Liver (tissue), 9 donors: ENCODE results near the gene GABRR1. TPM values are rescaled to one million over a fixed set of nuclear protein-coding genes. Genes with fewer than 3 reads are reported as not detected.

Source experiments
- DNase-seq: peaks from one replicate; pipeline ENCODE4 v3.0.0-alpha.2; 2017; ENCODE audit warnings: low spot score
- H3K27ac ChIP-seq, 2 donors: one replicate each; pipeline ENCODE4 v1.7.0; 2013; ENCODE audit warnings: inconsistent platforms in 2 of 2, low read length in 2 of 2, control low read depth in 1 of 2, low read depth in 1 of 2, mild to moderate bottlenecking in 1 of 2
- H3K27me3 ChIP-seq, 4 donors: one replicate each; pipeline versions ENCODE4 v1.6.1 to v1.7.0; 2013; ENCODE audit warnings: low read length in 3 of 4, inconsistent platforms in 1 of 4, mild to moderate bottlenecking in 1 of 4, moderate library complexity in 1 of 4; ENCODE audit not compliant: control insufficient read depth in 4 of 4, insufficient read depth in 4 of 4
- H3K36me3 ChIP-seq, 4 donors: one replicate each; pipeline versions ENCODE4 v1.6.1 to v1.7.0; 2013; ENCODE audit warnings: low read length in 3 of 4, mild to moderate bottlenecking in 3 of 4, low read depth in 1 of 4, moderate library complexity in 1 of 4; ENCODE audit not compliant: control insufficient read depth in 4 of 4, insufficient read depth in 3 of 4
- H3K4me1 ChIP-seq, 4 donors: one replicate each; pipeline versions ENCODE4 v1.6.1 to v1.7.0; 2013; ENCODE audit warnings: low read length in 3 of 4, mild to moderate bottlenecking in 3 of 4, moderate library complexity in 1 of 4; ENCODE audit not compliant: control insufficient read depth in 4 of 4, insufficient read depth in 4 of 4
- H3K4me3 ChIP-seq, 3 donors: one replicate each; pipeline versions ENCODE4 v1.6.1 to v1.7.0; 2013; ENCODE audit warnings: low read length in 3 of 3, control low read depth in 1 of 3, low read depth in 1 of 3, mild to moderate bottlenecking in 1 of 3
- H3K9ac ChIP-seq, 2 donors: one replicate each; pipeline ENCODE4 v1.7.0; 2013; ENCODE audit warnings: low read length in 2 of 2, mild to moderate bottlenecking in 2 of 2, moderate library complexity in 2 of 2, control low read depth in 1 of 2, low read depth in 1 of 2
- H3K9me3 ChIP-seq, 4 donors: one replicate each; pipeline versions ENCODE4 v1.6.1 to v1.7.0; 2013; ENCODE audit warnings: low read length in 3 of 4; ENCODE audit not compliant: control insufficient read depth in 4 of 4
- CTCF ChIP-seq: fragments of 150-350 bp; IDR thresholded peaks from 2 replicates; pipeline ENCODE4 v1.5.1; 2017; ENCODE audit warnings: improper control_type of control experiment, low read depth, low read length; ENCODE audit not compliant: missing input control
- EGR1 ChIP-seq, 2 donors: IDR thresholded peaks; 2 replicates each; pipeline ENCODE4 v1.6.1; 2016 to 2018; ENCODE audit warnings: antibody characterized with exemption in 2 of 2, low read depth in 2 of 2
- FOXA1 ChIP-seq: IDR thresholded peaks from 2 replicates; pipeline ENCODE4 v1.6.1; 2016; ENCODE audit warnings: antibody characterized with exemption
- FOXA2 ChIP-seq: IDR thresholded peaks from 2 replicates; pipeline ENCODE4 v1.6.1; 2016; ENCODE audit warnings: antibody characterized with exemption
- GABPA ChIP-seq, 2 donors: IDR thresholded peaks in 1 of 2; conservative IDR thresholded peaks in 1 of 2; 2 replicates each; pipeline ENCODE4 v1.6.1; 2016; ENCODE audit warnings: antibody characterized with exemption in 2 of 2, mild to moderate bottlenecking in 1 of 2, moderate library complexity in 1 of 2
- HNF4A ChIP-seq, 2 donors: conservative IDR thresholded peaks; 2 replicates each; pipeline ENCODE4 v1.6.1; 2016; ENCODE audit warnings: antibody characterized with exemption in 2 of 2, mild to moderate bottlenecking in 2 of 2
- HNF4G ChIP-seq: IDR thresholded peaks from 2 replicates; pipeline ENCODE4 v1.6.1; 2016; ENCODE audit warnings: antibody characterized with exemption
- JUND ChIP-seq, 2 donors: IDR thresholded peaks; 2 replicates each; pipeline ENCODE4 v1.6.1; 2016; ENCODE audit warnings: antibody characterized with exemption in 2 of 2
- MAX ChIP-seq: IDR thresholded peaks from 2 replicates; pipeline ENCODE4 v1.6.1; 2016; ENCODE audit warnings: antibody characterized with exemption
- NR2F2 ChIP-seq: IDR thresholded peaks from 2 replicates; pipeline ENCODE4 v1.6.1; 2016; ENCODE audit warnings: antibody characterized with exemption
- RAD21 ChIP-seq, 2 donors: IDR thresholded peaks; 2 replicates each; pipeline ENCODE4 v1.6.1; 2016; ENCODE audit warnings: antibody characterized with exemption in 2 of 2, mild to moderate bottlenecking in 2 of 2
- RXRA ChIP-seq, 2 donors: IDR thresholded peaks; 2 replicates each; pipeline ENCODE4 v1.6.1; 2017 to 2018; ENCODE audit warnings: antibody characterized with exemption in 2 of 2, mild to moderate bottlenecking in 1 of 2
- SP1 ChIP-seq: IDR thresholded peaks from 2 replicates; pipeline ENCODE4 v1.6.1; 2018; ENCODE audit warnings: antibody characterized with exemption, mild to moderate bottlenecking
- TAF1 ChIP-seq: conservative IDR thresholded peaks from 2 replicates; pipeline ENCODE4 v1.6.1; 2016; ENCODE audit warnings: antibody characterized with exemption, mild to moderate bottlenecking
- YY1 ChIP-seq: IDR thresholded peaks from 2 replicates; pipeline ENCODE4 v1.6.1; 2016; ENCODE audit warnings: antibody characterized with exemption, mild to moderate bottlenecking
- WGBS: extraction: QIAGEN DNeasy Blood & Tissue Kit; methylation state at CpG from one replicate; pipeline ENCODE4 v1.1.7; 2013; 5-methylcytosine and 5-hydroxymethylcytosine counted together
- polyA plus RNA-seq, 2 donors: library from polyadenylated mRNA; stranded (reverse) in 1 of 2; unstranded in 1 of 2; fragments of 200-250 nt in 1 of 2; fragments of >200 nt in 1 of 2; fragmentation: Nextera tagmentation in 1 of 2; extraction: Ambion mirVana in 1 of 2; gene quantifications; one replicate each; pipeline versions ENCODE4 v1.2.1 to v1.2.3, GENCODE V29; 2013 to 2015
- total RNA-seq, 2 donors: library from RNA; depleted of rRNA; stranded (reverse); fragments of >200 nt; gene quantifications; one replicate each; pipeline ENCODE4 v1.2.3, GENCODE V29; 2014
- TF ChIP-seq, protein P1 (sequence below): IDR thresholded peaks from 2 replicates; pipeline ENCODE4 v1.6.1; 2016; ENCODE audit warnings: antibody characterized with exemption
- TF ChIP-seq, protein P2 (sequence below): IDR thresholded peaks from 2 replicates; pipeline ENCODE4 v1.6.1; 2016; ENCODE audit warnings: antibody characterized with exemption, mild to moderate bottlenecking
- donor health status: healthy.
- donor health status: healthy.
- donor health status: healthy.
- donor health status: healthy.
- donor health status: healthy.

Gene GABRR1
- total and polyA plus RNA-seq, 4 donors = not detected

DNA sequence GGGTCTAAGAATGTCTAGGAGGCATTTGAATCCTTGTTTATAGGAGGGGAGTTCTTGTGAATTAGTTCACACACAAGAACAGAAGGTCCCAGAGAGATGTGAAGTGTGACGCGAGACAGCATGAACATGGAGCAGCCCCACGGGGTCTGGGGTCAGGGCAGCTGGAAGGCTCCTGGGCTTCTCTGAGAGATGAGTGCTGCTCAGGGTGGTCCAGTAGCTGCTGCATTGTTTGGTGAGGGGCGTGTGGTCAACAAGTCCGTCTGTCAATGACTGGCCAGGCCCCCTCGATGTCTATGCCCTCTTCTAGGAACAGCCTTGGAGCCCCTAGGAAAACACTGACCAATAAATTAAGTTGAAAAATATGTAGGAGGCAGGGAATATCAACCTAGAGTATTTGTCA is 40.2 kb upstream of the GABRR1 start:
- Histone ChIP-seq H3K4me1 (no peaks in the 10 kb centered on the region), H3K9me3 (no peaks in the 10 kb centered on the region), H3K4me3 (no peak overlapping the region), H3K27ac (no peak overlapping the region), H3K9ac (no peak overlapping the region), H3K27me3 (no peaks in the 10 kb centered on the region), H3K36me3 (no peaks in the 10 kb centered on the region)
- 96% methylated on average over 6 of the region's 6 CpGs for whole genome bisulfite sequencing
- TF ChIP-seq HNF4G (no peak), HNF4A (conservative IDR thresholded peaks at IDR 0.05) (no peak), FOXA2 (no peak), JUND (IDR thresholded peaks at IDR 0.05) (no peak), CTCF (no peak), RAD21 (IDR thresholded peaks at IDR 0.05) (no peak), SP1 (no peak), GABPA (IDR thresholded peaks at IDR 0.05 in 1 of 2, conservative IDR thresholded peaks at IDR 0.05 in 1 of 2) (no peak), NR2F2 (no peak)
- TF ChIP-seq, protein P1, sequence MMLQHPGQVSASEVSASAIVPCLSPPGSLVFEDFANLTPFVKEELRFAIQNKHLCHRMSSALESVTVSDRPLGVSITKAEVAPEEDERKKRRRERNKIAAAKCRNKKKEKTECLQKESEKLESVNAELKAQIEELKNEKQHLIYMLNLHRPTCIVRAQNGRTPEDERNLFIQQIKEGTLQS = no peak
- TF ChIP-seq, protein P2, sequence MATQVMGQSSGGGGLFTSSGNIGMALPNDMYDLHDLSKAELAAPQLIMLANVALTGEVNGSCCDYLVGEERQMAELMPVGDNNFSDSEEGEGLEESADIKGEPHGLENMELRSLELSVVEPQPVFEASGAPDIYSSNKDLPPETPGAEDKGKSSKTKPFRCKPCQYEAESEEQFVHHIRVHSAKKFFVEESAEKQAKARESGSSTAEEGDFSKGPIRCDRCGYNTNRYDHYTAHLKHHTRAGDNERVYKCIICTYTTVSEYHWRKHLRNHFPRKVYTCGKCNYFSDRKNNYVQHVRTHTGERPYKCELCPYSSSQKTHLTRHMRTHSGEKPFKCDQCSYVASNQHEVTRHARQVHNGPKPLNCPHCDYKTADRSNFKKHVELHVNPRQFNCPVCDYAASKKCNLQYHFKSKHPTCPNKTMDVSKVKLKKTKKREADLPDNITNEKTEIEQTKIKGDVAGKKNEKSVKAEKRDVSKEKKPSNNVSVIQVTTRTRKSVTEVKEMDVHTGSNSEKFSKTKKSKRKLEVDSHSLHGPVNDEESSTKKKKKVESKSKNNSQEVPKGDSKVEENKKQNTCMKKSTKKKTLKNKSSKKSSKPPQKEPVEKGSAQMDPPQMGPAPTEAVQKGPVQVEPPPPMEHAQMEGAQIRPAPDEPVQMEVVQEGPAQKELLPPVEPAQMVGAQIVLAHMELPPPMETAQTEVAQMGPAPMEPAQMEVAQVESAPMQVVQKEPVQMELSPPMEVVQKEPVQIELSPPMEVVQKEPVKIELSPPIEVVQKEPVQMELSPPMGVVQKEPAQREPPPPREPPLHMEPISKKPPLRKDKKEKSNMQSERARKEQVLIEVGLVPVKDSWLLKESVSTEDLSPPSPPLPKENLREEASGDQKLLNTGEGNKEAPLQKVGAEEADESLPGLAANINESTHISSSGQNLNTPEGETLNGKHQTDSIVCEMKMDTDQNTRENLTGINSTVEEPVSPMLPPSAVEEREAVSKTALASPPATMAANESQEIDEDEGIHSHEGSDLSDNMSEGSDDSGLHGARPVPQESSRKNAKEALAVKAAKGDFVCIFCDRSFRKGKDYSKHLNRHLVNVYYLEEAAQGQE = no peak
- DNase-seq = no peak

DNA sequence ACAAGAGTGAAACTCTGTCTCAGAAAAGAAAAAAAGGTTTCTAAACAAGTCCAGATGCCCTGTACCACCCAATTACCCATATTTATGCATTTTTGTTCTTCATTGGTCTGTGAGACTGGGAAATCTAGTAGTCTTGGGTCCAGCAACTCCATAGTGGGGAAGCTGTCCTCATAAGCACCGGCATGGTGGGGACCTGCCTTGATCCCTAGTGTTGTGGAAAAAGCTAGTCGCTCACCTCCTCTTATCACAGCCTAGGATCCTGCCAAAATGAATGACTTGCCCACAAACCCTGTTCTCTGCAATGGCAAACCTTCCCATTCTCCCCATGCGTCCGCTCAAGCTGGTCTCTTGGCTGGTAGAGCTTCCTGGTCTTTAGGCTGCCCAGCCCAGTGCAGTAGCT is 38.3 kb upstream of the GABRR1 start:
- 96% methylated on average over 4 of the region's 4 CpGs for WGBS
- Histone ChIP-seq H3K4me1 (no peaks in the 10 kb centered on the region), H3K4me3 (no peak overlapping the region), H3K36me3 (no peaks in the 10 kb centered on the region), H3K27ac (no peak overlapping the region), H3K9me3 (no peaks in the 10 kb centered on the region), H3K9ac (no peak overlapping the region), H3K27me3 (no peaks in the 10 kb centered on the region)
- TF ChIP-seq SP1 = no peak
- TF ChIP-seq, protein P1 = no peak
- DNase-seq = no peak

- no peaks in the 10 kb centered on the region for H3K27me3 ChIP-seq
- H3K9ac ChIP-seq = no peak overlapping the region
- no peak for DNase-seq
- H3K36me3 ChIP-seq = no peaks in the 10 kb centered on the region
- no peaks in the 10 kb centered on the region for H3K9me3 ChIP-seq
- no peaks in the 10 kb centered on the region for H3K4me1 ChIP-seq
- no peak overlapping the region for H3K4me3 ChIP-seq
- H3K27ac ChIP-seq = no peak overlapping the region
- TF ChIP-seq RAD21 (IDR thresholded peaks at IDR 0.05) (no peak), NR2F2 (no peak), JUND (IDR thresholded peaks at IDR 0.05) (no peak), EGR1 (IDR thresholded peaks at IDR 0.05; ENCODE audit: low read depth in 2 of 2) (no peak), TAF1 (no peak), SP1 (no peak), YY1 (no peak), MAX (no peak), FOXA1 (no peak), GABPA (IDR thresholded peaks at IDR 0.05 in 1 of 2, conservative IDR thresholded peaks at IDR 0.05 in 1 of 2) (no peak), RXRA (IDR thresholded peaks at IDR 0.05) (no peak), HNF4A (conservative IDR thresholded peaks at IDR 0.05) (no peak)
- TF ChIP-seq, protein P2 = no peak
- TF ChIP-seq, protein P1 = no peak
Observed at GRCh38 chr6:89254569-89254968, 37.4 kb upstream of the GABRR1 start.
